GM19240 (cell line): ENCODE data around the gene KDM3A.

Source experiments
- DNase-seq: peaks from one replicate; pipeline ENCODE4 v3.0.0; 2011; ENCODE audit warnings: low spot score; ENCODE audit not compliant: insufficient read length

Gene KDM3A

DNA sequence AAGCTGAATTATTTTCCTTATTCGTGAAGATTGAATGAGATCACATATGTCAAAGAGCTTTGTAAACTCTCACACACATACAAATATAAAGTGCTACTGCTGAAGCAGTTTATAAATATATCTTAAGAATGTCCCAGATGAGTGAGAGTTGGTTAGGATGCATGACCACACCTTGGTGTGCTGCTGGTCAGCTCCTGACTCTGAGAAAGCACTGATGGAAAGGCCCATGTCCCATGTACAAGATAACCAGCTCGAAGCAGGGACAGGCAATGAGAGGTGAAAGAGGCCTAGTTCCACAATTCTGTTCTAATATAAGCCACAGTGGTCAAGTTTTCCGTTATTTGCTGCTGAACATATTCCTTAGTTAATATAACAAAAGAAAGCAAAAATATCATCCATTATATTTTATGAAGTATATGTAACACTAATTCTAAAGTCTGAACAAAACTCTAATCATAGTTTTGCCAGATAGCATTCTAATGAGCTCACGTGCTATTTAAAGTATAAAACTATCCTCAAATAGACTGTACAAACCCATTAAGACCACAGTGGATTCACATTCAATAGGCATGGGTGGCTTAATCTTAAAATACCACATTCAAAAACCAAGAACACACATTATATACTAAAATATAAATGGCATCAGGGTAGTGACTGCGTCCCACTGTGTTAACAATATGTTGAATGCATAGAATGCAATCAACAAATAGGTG is 72.9 kb downstream of the KDM3A start:
- no peak for DNase-seq

DNA sequence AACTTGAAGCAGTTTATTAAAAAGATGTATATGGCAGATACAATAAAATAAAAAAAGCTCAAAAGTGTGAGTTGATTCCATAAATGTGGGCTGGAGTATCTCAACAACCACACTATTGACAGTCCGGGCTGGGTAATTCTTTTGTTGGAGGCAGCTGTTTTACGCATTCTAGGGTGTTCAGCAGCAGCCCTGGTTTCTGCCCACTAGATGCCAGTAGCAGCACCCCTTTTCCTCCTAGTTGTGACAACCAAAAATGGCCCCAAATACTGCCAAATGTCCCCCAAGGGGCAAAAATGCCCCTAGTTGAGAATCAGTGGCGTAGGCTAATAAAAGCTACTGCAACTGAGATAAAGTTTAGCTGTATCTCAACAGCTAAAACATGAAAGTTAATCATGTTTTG is 77.3 kb downstream of the KDM3A start:
- no peak for DNase-seq

DNA sequence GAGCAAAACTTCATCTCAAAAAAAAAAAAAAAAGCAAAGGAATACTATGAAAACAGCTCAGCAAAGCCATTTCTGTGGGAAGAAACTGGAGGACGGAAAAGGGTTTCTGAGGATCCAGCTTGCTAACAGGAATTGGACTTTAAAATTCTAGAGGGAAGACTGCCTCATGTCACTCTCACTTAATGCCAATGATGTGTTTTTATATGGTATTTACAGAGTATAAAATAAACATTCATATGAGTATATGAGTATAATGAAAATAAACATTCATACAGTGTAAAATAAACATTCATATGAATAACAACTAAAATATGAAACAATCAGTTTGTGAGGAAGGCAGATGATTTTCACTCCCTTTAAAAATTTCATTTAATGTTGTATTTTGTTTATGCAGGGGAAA is 78.2 kb downstream of the KDM3A start:
- DNase-seq, result no peak

DNA sequence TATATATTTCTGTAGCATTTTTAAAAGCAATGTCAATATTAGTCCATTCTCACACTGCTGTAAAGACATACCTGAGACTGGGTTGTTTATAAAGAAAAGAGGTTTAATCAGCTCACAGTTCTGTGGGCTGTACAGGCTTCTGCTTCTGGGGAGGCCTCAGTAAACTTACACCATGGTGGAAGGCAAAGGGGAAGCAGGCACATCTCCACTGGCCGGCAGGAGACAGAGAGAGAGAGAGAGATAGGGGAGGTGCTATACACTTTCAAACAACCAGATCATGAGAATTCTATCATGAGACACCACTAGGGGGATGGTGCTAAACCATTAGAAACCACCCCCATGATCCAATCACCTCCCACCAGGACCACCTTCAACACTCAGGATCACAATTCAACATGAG is 79.0 kb downstream of the KDM3A start:
- no peak for DNase-seq

DNA sequence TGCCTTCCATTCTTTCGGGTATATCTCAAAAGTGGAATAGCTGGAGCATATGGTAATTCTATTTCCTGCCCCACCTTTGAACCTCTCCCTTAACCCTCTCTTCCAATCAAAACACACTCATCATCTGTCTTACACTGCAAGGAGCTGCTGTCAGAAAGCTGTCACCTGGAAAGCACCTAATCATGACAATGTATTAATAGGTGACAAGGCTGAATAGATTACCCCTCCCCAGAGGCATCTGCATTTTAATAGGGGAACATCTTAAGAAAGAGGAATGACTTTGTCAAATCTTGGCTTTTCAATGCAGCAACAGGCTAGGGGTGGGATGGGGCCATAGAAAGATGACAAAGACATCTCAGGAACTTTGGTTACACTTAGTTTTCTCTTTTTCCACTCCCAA is 80.8 kb downstream of the KDM3A start:
- DNase-seq, result no peak

DNA sequence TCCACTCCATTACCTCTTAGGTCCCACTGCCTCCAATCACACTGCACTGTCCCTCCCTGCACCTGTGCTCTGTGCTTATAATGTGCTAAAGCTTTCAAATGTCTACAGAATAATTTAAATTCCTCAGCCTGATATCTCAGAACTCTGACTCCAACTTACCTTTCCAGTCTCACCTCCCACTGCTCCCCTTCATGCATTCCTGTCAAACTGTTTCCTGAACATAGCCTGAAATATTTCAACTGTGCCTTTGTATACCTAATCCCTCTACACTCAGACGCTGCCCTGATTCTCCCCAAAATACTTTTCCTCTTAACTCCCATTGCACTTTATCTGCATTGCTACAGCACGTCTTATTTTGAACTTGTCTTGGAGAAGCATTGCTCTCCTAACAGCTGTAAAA is 81.5 kb downstream of the KDM3A start:
- no peak for DNase-seq

DNA sequence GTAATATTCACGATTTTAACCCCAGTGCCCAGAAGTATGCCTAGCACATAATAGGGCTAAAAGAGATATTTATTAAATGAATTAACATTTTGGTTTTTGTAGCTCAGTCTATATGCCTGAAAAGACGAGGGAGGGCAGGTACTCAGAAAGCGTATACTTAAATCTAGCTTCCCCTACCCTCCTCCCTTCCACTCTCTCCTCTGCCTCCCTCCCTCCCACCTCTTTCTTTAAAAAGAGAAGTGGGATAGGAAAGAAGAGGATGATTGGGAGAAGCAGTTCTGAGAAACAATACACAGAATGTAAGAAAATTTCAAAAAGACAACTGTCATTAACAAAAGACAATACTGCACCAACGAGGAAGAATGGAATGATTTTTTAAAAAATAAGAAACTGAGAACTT is 82.3 kb downstream of the KDM3A start:
- DNase-seq, result no peak

DNA sequence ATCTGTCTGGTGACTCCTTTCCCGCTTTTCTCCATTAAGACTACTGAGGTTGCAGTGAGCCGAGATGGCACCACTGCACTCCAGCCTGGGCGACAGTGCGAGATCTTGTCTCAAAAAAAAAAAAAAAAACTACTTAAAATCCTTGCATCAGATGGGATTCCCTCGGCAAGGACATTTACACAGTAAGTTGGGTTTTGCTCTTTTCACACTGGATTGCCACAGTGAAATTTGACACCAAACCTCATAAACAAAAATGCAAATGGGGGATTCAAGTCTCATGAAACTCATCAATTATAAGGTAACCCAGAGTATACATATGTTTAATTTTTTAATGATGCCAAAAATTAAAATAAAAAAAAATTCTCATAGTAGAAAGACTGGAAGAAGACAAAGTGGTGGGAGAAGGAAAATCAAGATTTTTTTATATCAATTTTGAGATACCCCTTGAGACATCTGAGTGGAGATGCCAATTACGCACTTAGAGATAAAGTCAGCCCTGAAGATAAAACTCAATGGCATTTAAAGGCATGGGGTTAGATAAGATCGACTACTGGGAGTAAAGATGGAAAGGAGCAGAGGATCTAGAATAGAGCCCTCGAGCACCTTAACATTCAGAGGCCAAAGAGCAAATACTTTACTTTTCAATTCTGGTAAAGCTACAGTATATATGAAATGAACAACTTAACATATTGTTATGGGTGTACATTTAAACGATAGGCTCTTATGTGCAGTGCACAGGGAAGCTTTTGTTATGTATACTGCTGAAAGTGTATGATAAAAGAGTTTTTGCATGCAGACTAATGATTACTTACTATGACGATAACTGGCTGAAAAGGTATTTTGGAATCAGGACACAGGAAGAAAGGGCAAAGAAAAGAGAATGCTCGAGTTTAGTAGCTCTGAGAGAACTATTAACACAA is 84.5 kb downstream of the KDM3A start:
- DNase-seq, result no peak

DNA sequence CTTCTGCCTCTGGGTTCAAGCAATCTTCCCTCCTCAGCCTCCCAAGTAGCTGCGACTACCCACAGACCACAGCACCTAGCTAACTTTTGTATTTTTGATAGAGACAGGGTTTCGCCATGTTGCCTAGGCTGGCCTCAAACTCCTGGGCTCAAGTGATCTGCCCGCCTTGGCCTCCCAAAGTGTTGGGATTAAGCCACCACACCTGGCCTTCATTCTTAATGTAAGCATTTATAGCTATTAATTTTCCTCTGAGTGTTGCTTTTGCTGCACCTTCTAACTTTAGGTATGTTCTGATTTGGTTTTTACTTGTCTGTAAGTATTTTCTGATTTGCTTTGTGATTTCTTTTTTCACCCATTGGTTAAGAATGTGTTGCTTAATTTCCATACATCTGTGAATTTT is 92.4 kb downstream of the KDM3A start:
- no peak for DNase-seq

DNA sequence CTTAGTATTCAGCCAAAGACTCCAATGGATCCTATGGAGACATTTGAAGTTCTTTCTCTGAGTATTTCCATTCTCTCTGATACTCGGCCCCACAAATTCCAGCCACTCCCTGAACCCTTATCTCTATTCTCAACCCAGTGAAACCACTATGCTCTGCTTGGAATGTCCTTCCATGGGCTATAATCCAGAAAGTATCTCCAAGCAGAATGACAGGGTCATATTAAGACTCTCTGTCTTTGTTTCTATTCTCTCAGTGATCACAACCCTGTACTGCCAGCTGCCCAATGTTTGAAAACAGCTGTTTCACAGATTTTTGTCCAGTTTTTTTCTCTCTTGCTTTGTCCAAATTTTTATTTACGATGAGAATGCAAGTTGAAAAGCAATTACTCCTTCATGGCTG is 100.2 kb downstream of the KDM3A start:
- DNase-seq, result no peak
